Measurements from ENCODE around the gene CNRIP1.

CNRIP1 gene

DNA sequence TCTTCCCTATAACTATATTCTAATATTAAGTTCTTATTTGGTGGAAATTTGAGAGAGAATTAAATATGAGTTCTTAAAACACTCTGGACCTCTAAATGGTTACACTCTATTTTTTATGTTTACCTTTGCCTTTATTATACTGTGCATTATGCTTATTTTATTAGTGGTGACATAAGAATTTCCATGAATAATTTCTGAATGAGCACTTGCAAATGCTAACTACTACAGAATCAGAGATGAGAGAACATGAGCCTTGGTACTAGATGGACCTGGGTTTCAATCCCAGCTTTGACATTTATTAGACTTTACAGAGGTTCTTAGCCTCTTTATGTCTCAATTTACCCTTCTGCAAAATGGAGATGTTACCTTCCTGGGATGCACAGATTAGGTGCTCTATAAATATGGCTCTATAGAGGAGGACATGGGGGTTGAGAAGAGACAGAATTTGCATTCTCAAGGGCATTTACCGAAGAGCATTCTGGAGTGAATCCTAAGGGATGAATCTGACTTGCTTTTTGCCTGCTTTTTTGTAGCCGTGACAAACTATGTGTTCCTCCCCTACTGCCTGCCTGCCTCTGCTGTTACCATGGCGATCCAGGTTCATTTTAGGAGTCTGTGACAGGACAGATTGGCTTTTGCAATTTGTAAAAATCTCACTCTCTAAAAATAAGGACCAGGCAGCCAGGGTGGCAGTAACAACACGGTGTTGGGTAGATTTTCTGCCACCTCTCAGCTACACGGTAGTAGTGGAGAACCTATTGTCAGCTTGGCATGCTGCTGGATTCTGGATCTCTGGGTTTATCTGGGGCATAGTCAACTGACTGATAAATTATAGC lies 20.7 kb upstream of the CNRIP1 start:
- no peak for TF ChIP-seq TCF12 (IDR thresholded peaks at IDR 0.05; ENCODE audit: low read depth)
- TF ChIP-seq RAD21 (IDR thresholded peaks at IDR 0.05; ENCODE audit: low read depth): no peak
- no peak for TF ChIP-seq CREB1 (IDR thresholded peaks at IDR 0.05; ENCODE audit: low read depth)
- TF ChIP-seq FOXM1 (IDR thresholded peaks at IDR 0.05; ENCODE audit: borderline replicate concordance, low read depth): no peak
- no peak for TF ChIP-seq TEAD4 (IDR thresholded peaks at IDR 0.05)
- no peak for TF ChIP-seq YY1 (IDR thresholded peaks at IDR 0.05; ENCODE audit: low read depth)
- TF ChIP-seq EGR1 (IDR thresholded peaks at IDR 0.05): no peak
- TF ChIP-seq CEBPB (IDR thresholded peaks at IDR 0.05): no peak
- TF ChIP-seq TAF1 (IDR thresholded peaks at IDR 0.05; ENCODE audit: low read depth): no peak

DNA sequence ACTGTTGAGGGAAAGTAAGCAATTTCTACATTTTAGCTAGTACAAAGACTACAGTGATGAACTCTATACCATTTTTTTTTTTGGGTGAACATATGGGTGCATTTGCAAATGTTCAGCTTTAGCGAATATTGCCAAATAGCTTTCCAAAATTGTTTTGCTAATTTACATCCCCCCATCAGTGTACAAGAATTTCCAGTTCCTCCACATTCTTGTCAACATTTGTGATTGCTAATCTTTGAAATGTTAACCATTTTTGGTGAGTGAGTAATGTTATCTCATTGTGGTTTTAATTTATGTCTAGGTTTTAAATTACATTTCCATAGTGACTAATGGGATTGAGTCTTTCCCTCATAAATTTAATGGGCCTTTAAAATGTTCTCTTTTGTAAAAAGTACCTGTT lies 16.4 kb upstream of the CNRIP1 start:
- TF ChIP-seq CEBPB (IDR thresholded peaks at IDR 0.05) (peak; percentile 88), TCF12 (IDR thresholded peaks at IDR 0.05; ENCODE audit: low read depth) (peak; percentile 76; the same call in 1 of the 2 replicates), NFIC (IDR thresholded peaks at IDR 0.05) (peak; percentile 79), FOXM1 (IDR thresholded peaks at IDR 0.05; ENCODE audit: borderline replicate concordance, low read depth) (peak; percentile 88), YY1 (IDR thresholded peaks at IDR 0.05; ENCODE audit: low read depth) (0 out of 2 replicates have a peak, but pooled peaks have one; percentile 39), EGR1 (IDR thresholded peaks at IDR 0.05) (no peak), EP300 (IDR thresholded peaks at IDR 0.05; ENCODE audit: borderline replicate concordance) (peak; percentile 87; the same call in 1 of the 2 replicates), ZBTB7A (IDR thresholded peaks at IDR 0.05; ENCODE audit: low read depth) (no peak), TEAD4 (IDR thresholded peaks at IDR 0.05) (peak; percentile 98)

DNA sequence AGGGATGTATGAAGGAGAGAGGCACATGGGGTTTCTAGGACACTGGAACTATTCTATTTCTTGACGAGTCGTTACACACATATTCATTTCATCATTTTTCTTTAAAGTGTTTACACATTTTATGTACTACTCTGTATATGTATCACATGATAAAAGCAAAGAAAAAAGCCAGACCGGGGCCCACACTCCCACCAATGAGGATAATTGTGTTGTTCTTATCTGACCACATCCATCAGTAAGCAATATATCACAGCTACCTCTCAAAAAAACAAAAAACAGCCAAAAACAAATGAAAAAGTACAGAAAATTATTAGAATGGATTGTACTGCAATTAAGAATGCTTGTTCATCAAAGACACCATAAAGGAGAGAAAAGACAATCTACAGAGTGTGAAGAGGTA lies 14.2 kb upstream of the CNRIP1 start:
- TF ChIP-seq FOXM1 (IDR thresholded peaks at IDR 0.05; ENCODE audit: borderline replicate concordance, low read depth) (no peak), TAF1 (IDR thresholded peaks at IDR 0.05; ENCODE audit: low read depth) (no peak), CEBPB (IDR thresholded peaks at IDR 0.05) (no peak), NFIC (IDR thresholded peaks at IDR 0.05) (no peak)

DNA sequence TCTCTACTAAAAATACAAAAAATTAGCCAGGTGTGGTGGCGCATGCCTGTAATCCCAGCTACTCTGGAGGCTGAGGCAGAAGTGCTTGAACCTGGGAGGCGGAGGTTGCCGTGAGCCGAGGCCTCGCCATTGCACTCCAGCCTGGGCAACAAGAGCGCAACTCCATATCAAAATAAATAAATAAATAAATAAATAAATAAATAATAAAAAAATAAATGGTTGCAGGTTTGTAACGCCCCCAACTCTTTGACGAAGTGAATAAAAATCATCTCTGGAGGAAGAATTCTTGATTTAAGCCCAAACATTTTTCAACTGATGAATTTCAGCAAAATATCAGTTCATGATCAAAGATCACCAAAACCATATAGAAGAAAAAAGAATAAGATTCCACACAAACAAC lies 13.3 kb upstream of the CNRIP1 start:
- TF ChIP-seq FOXM1 (IDR thresholded peaks at IDR 0.05; ENCODE audit: borderline replicate concordance, low read depth) (no peak), RAD21 (IDR thresholded peaks at IDR 0.05; ENCODE audit: low read depth) (no peak), YY1 (IDR thresholded peaks at IDR 0.05; ENCODE audit: low read depth) (no peak), CEBPB (IDR thresholded peaks at IDR 0.05) (no peak), EGR1 (IDR thresholded peaks at IDR 0.05) (no peak), TCF12 (IDR thresholded peaks at IDR 0.05; ENCODE audit: low read depth) (no peak), EP300 (IDR thresholded peaks at IDR 0.05; ENCODE audit: borderline replicate concordance) (no peak), CREB1 (IDR thresholded peaks at IDR 0.05; ENCODE audit: low read depth) (no peak), NFIC (IDR thresholded peaks at IDR 0.05) (no peak), ZBTB7A (IDR thresholded peaks at IDR 0.05; ENCODE audit: low read depth) (no peak), TEAD4 (IDR thresholded peaks at IDR 0.05) (no peak), TAF1 (IDR thresholded peaks at IDR 0.05; ENCODE audit: low read depth) (no peak)
- TF ChIP-seq, protein P1, sequence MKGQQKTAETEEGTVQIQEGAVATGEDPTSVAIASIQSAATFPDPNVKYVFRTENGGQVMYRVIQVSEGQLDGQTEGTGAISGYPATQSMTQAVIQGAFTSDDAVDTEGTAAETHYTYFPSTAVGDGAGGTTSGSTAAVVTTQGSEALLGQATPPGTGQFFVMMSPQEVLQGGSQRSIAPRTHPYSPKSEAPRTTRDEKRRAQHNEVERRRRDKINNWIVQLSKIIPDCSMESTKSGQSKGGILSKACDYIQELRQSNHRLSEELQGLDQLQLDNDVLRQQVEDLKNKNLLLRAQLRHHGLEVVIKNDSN (IDR thresholded peaks at IDR 0.05): no peak
- TF ChIP-seq, protein P2, sequence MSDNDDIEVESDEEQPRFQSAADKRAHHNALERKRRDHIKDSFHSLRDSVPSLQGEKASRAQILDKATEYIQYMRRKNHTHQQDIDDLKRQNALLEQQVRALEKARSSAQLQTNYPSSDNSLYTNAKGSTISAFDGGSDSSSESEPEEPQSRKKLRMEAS (IDR thresholded peaks at IDR 0.05): no peak
- TF ChIP-seq, protein P3, sequence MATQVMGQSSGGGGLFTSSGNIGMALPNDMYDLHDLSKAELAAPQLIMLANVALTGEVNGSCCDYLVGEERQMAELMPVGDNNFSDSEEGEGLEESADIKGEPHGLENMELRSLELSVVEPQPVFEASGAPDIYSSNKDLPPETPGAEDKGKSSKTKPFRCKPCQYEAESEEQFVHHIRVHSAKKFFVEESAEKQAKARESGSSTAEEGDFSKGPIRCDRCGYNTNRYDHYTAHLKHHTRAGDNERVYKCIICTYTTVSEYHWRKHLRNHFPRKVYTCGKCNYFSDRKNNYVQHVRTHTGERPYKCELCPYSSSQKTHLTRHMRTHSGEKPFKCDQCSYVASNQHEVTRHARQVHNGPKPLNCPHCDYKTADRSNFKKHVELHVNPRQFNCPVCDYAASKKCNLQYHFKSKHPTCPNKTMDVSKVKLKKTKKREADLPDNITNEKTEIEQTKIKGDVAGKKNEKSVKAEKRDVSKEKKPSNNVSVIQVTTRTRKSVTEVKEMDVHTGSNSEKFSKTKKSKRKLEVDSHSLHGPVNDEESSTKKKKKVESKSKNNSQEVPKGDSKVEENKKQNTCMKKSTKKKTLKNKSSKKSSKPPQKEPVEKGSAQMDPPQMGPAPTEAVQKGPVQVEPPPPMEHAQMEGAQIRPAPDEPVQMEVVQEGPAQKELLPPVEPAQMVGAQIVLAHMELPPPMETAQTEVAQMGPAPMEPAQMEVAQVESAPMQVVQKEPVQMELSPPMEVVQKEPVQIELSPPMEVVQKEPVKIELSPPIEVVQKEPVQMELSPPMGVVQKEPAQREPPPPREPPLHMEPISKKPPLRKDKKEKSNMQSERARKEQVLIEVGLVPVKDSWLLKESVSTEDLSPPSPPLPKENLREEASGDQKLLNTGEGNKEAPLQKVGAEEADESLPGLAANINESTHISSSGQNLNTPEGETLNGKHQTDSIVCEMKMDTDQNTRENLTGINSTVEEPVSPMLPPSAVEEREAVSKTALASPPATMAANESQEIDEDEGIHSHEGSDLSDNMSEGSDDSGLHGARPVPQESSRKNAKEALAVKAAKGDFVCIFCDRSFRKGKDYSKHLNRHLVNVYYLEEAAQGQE (IDR thresholded peaks at IDR 0.05; ENCODE audit: low read depth): no peak

DNA sequence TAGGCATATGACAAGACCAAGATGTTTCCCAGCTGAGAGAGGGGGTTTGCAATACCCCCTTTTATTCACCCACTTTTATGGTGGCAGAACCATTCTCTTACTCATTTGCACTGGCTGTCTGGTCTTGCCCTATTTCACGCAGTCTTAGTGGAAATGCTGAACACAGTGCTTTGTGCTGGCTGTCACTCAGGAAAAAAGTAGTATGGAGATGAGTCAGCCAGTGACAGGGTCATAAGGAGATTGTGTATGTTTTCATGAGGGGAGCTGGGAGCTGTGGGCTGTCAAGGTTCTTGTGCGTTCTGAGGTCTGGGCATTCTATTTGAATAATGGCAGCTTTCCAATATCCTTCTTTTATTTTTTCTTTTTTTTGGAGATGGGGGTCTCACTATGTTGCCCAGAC lies 10.9 kb upstream of the CNRIP1 start:
- TF ChIP-seq ZBTB7A (IDR thresholded peaks at IDR 0.05; ENCODE audit: low read depth) (no peak), CEBPB (IDR thresholded peaks at IDR 0.05) (no peak), EGR1 (IDR thresholded peaks at IDR 0.05) (no peak), TEAD4 (IDR thresholded peaks at IDR 0.05) (no peak), RAD21 (IDR thresholded peaks at IDR 0.05; ENCODE audit: low read depth) (no peak), TCF12 (IDR thresholded peaks at IDR 0.05; ENCODE audit: low read depth) (no peak), CREB1 (IDR thresholded peaks at IDR 0.05; ENCODE audit: low read depth) (no peak)
- TF ChIP-seq, protein P1 (IDR thresholded peaks at IDR 0.05): no peak

DNA sequence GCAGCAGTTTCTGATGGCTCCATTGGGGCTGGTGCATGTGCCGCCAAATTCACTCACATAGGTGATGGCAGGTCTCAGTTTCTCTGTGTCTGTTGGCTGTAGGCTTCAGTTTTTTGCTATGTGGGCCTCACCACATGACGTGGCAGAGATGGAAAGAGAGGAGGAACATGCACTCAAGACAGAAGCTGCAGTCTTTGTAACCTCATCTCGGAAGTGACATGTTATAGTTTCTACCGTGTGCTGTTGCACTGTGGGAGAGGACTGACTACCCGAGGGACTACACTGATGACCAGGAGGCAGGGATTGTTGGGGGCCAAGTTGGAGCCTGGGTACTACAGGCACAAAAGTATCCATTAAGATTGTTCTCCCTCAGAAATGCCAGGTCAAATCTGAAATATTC lies 9.2 kb upstream of the CNRIP1 start:
- no peak for TF ChIP-seq EP300 (IDR thresholded peaks at IDR 0.05; ENCODE audit: borderline replicate concordance)
- TF ChIP-seq ZBTB7A (IDR thresholded peaks at IDR 0.05; ENCODE audit: low read depth): no peak
- TF ChIP-seq, protein P2 (IDR thresholded peaks at IDR 0.05): no peak
- no peak for TF ChIP-seq YY1 (IDR thresholded peaks at IDR 0.05; ENCODE audit: low read depth)
- no peak for TF ChIP-seq TCF12 (IDR thresholded peaks at IDR 0.05; ENCODE audit: low read depth)
- no peak for TF ChIP-seq FOXM1 (IDR thresholded peaks at IDR 0.05; ENCODE audit: borderline replicate concordance, low read depth)
- TF ChIP-seq TEAD4 (IDR thresholded peaks at IDR 0.05): no peak
- TF ChIP-seq NFIC (IDR thresholded peaks at IDR 0.05): no peak
- no peak for TF ChIP-seq TAF1 (IDR thresholded peaks at IDR 0.05; ENCODE audit: low read depth)
- TF ChIP-seq RAD21 (IDR thresholded peaks at IDR 0.05; ENCODE audit: low read depth): no peak

DNA sequence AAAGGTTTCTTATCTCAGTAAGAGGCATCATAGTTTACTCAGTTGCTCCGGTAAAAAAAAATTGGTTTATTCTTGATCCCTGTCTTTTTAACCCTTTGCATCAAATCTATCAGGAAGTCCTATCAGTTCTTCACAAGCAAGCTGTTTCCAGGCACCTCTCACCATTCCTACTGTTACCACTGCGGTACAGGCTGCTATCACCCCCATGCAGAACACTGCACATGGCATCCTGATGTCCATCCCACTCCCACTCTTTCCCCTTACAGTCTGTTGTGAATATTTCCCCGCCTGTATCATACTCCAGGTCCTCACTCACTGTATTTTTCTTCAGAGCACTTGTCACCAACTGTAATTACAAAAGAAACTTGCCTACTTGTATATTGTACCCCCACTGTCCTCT lies 5.3 kb upstream of the CNRIP1 start:
- TF ChIP-seq, protein P1 (IDR thresholded peaks at IDR 0.05): no peak
- TF ChIP-seq EP300 (IDR thresholded peaks at IDR 0.05; ENCODE audit: borderline replicate concordance) (no peak), CREB1 (IDR thresholded peaks at IDR 0.05; ENCODE audit: low read depth) (no peak), ZBTB7A (IDR thresholded peaks at IDR 0.05; ENCODE audit: low read depth) (no peak), TAF1 (IDR thresholded peaks at IDR 0.05; ENCODE audit: low read depth) (no peak), TEAD4 (IDR thresholded peaks at IDR 0.05) (no peak)
